Subcutaneous adipose tissue (tissue), 4 donors: ENCODE measurements around the gene METTL6. TPM values are rescaled to one million over a fixed set of nuclear protein-coding genes. Genes with fewer than 3 reads are reported as not detected.

Source experiments
- CTCF ChIP-seq: fragments of 450-650 bp; IDR thresholded peaks from one replicate; pipeline ENCODE4 v1.5.1; 2016; ENCODE audit warnings: low read depth, mild to moderate bottlenecking, control low read depth, antibody characterized with exemption, moderate library complexity
- total RNA-seq, 4 donors: library from RNA; depleted of rRNA; stranded (reverse); fragments of >200 nt; gene quantifications; one replicate each; pipeline ENCODE4 v1.1.0, GENCODE V29; 2016

METTL6 gene
- total RNA-seq, 4 donors from 2014 or later: 6.0 to 15.8 (median 13.1) TPM

DNA sequence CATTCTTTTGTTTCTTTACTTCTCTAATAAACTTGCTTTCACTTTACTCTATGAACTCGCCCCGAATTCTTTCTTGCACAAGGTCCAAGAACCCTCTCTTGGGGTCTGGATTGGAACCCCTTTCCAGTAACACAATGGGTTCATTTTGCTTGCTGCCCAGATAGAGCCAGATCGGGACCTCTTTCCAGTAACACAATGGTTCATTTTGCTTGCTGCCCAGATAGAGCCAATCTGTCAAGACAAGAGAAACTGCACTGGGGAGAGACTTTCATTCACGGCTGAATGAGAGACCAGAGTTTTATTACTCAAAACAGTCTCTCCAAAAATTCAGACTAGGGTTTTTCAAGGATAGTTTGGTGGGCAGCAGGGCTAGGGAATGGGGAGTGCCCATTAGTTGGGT lies 25.4 kb downstream of the METTL6 start:
- TF ChIP-seq CTCF: no peak

- no peak for TF ChIP-seq CTCF
Observed at GRCh38 chr3:15399970-15400369, 27.4 kb downstream of the METTL6 start.

DNA sequence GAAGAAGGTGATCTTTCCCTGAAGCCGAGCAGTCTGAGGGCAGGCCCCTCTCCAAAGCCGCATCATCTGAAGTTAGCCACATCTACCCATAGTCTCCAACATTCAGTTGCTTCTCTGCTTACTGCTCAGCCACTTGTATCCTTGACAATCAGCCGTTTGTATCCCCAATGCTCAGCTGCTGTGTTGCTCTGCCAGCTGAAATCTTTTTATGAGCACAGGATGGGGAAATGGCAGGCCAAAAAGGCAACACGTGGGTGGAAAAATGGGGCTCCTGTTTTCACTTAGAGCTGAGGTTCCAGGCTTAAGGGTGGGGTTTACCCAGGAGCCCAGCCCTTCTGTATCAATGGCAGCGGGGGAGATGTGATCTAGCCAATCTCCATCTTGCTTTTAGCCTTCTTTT lies 36.3 kb downstream of the METTL6 start:
- TF ChIP-seq CTCF: no peak

- TF ChIP-seq CTCF: no peak
Observed at GRCh38 chr3:15390460-15390859, 36.9 kb downstream of the METTL6 start.

- TF ChIP-seq CTCF: no peak
Observed at GRCh38 chr3:15387735-15388134, 39.6 kb downstream of the METTL6 start.

DNA sequence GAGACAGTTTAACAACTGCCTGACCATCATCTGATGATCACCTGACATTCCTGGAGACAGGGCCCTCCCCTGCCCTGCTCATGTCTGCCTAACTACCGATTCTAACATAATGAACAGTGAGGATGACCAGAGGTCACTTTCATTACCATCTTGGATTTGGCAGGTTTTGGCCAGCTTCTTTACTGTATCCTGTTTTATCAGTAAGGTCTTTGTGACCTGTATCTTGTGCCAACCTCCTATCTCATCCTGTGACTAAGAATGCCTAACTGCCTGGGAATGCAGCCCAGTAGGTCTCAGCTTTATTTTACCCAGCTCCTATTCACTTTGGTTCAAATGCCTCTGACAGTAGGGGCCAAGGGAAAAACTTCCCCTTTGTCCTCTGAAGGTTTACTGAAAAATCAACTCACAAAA lies 40.2 kb downstream of the METTL6 start:
- TF ChIP-seq CTCF: no peak

GRCh38 chr3:15385901-15386653 lies 41.3 kb downstream of the METTL6 start:
- TF ChIP-seq CTCF: no peak
